K562 (cell line): ENCODE data around the gene C1orf216. TPM values are rescaled to one million over a fixed set of nuclear protein-coding genes. Genes with fewer than 3 reads are reported as not detected.

ENCODE experiments used
- ATAC-seq: fragments of 200-7000 bp; cut with Tn5 transposase; 3 replicates; pipeline ENCODE4 v1.9.1; 2020; ENCODE audit warnings: moderate library complexity
- BruUV-seq: library from RNA; stranded (reverse); fragments of 400-500 nt; replicated peaks from 2 replicates; lab custom pipeline; 2021; lab: Mats Ljungman, UMichigan
- CTCF ChIA-PET: fragments of 300-600 bp; formaldehyde crosslinking; extraction: SDS; loops from one replicate; lab custom pipeline; 2021; ENCODE audit warnings: low intra/inter-chr PET ratio; lab: Yijun Ruan, JAX
- POLR2A ChIA-PET: fragments of 300-600, 350-650 bp; sonication (Branson Sonifier 250); formaldehyde crosslinking; extraction: SDS; loops from one replicate; lab custom pipeline; 2021; ENCODE audit warnings: antibody characterized with exemption, inconsistent platforms; lab: Yijun Ruan, JAX
- DNase-seq, 4 experiments: peaks; one replicate each; pipeline versions ENCODE4 v3.0.0 to v3.0.0-alpha.2; 2011 to 2018; ENCODE audit warnings: low spot score in 3 of 4, mixed read lengths in 3 of 4; ENCODE audit errors: extremely low read depth in 1 of 4
- FAIRE-seq: peaks from 2 replicates; lab custom pipeline; 2011; peaks lifted over from hg19 to GRCh38; lab: Jason Lieb, UNC
- H2AFZ ChIP-seq: 2 replicates; pipeline ENCODE4 v1.6.0; 2011; ENCODE audit warnings: low read depth, low read length, control low read depth, inconsistent platforms
- H3K27ac ChIP-seq: fragments of 200-600 bp; 3 replicates; pipeline ENCODE4 v1.8.0; 2011; ENCODE audit warnings: low read depth, mild to moderate bottlenecking, control low read depth, inconsistent platforms, low read length, moderate library complexity, mixed read lengths; ENCODE audit errors: extremely low read depth
- H3K27me3 ChIP-seq, 2 experiments: fragments of 300-600 bp in 1 of 2; 2 replicates in 1 of 2; 3 replicates in 1 of 2; pipeline versions ENCODE4 v1.6.0 to v1.8.0; 2011; ENCODE audit warnings: inconsistent platforms in 2 of 2, low read length in 2 of 2, mild to moderate bottlenecking in 1 of 2, mixed read lengths in 1 of 2, moderate library complexity in 1 of 2; ENCODE audit not compliant: control insufficient read depth in 2 of 2, insufficient read depth in 2 of 2
- H3K36me3 ChIP-seq: fragments of 300-600 bp; 3 replicates; pipeline ENCODE4 v1.8.0; 2011; ENCODE audit warnings: mild to moderate bottlenecking, low read length, inconsistent platforms; ENCODE audit not compliant: control insufficient read depth, insufficient read depth
- H3K4me1 ChIP-seq, 2 experiments: fragments of 200-600 bp in 1 of 2; replicated peaks in 1 of 2; 2 replicates in 1 of 2; 3 replicates in 1 of 2; pipeline versions ENCODE4 v1.5.1 to v1.8.0; 2011; ENCODE audit warnings: inconsistent platforms in 2 of 2, low read length in 2 of 2, mild to moderate bottlenecking in 1 of 2, mixed read lengths in 1 of 2, moderate library complexity in 1 of 2; ENCODE audit not compliant: control insufficient read depth in 2 of 2, insufficient read depth in 2 of 2
- H3K4me2 ChIP-seq: 2 replicates; pipeline ENCODE4 v1.6.1; 2011; ENCODE audit warnings: low read length, control low read depth, inconsistent platforms, mixed read lengths; ENCODE audit not compliant: insufficient read depth
- H3K4me3 ChIP-seq: fragments of 200-600 bp; sonication (generic), shearing (Covaris generic); 2 replicates; pipeline ENCODE4 v1.5.1; 2016; ENCODE audit warnings: control low read depth, inconsistent platforms
- H3K79me2 ChIP-seq: fragments of 200-600 bp; 3 replicates; pipeline ENCODE4 v1.8.0; 2011; ENCODE audit warnings: low read length, inconsistent platforms; ENCODE audit not compliant: control insufficient read depth, insufficient read depth
- H3K9ac ChIP-seq, 2 experiments: 2 replicates each; pipeline versions ENCODE4 v1.6.0 to v1.6.1; 2011; ENCODE audit warnings: low read depth in 2 of 2, low read length in 2 of 2, control low read depth in 1 of 2, inconsistent platforms in 1 of 2, mild to moderate bottlenecking in 1 of 2, mixed read lengths in 1 of 2; ENCODE audit not compliant: insufficient read depth in 1 of 2
- H3K9me1 ChIP-seq: one replicate; pipeline ENCODE4 v1.6.0; 2011; ENCODE audit warnings: inconsistent platforms, mild to moderate bottlenecking, low read length, moderate library complexity; ENCODE audit not compliant: control insufficient read depth, insufficient read depth
- H3K9me3 ChIP-seq: replicated peaks from 2 replicates; pipeline ENCODE4 v1.5.1; 2011; ENCODE audit warnings: low read depth, low read length, inconsistent platforms; ENCODE audit not compliant: control insufficient read depth, insufficient read depth
- H4K20me1 ChIP-seq: replicated peaks from 2 replicates; pipeline ENCODE4 v1.6.1; 2011; ENCODE audit warnings: low read length, inconsistent platforms, mixed read lengths; ENCODE audit not compliant: control insufficient read depth, insufficient read depth
- CTBP1 ChIP-seq: fragments of 450-650 bp; IDR thresholded peaks from 2 replicates; pipeline ENCODE4 v1.6.1; 2016; ENCODE audit warnings: borderline replicate concordance
- FOXP1 ChIP-seq: sonication (generic); formaldehyde crosslinking; IDR thresholded peaks from 2 replicates; pipeline ENCODE4 v1.8.0; 2022; ENCODE audit warnings: mild to moderate bottlenecking, missing genetic modification reagents
- RBFOX2 ChIP-seq: fragments of 200-400 bp; formaldehyde crosslinking; IDR thresholded peaks from 2 replicates; pipeline ENCODE4 v1.6.1; 2017; ENCODE audit warnings: low read depth, mild to moderate bottlenecking, low read length, moderate library complexity
- SETDB1 ChIP-seq: IDR thresholded peaks from one replicate; pipeline ENCODE4 v1.6.1; 2012; ENCODE audit warnings: low read length, control low read depth, inconsistent platforms
- TCF7 ChIP-seq: sonication (generic); IDR thresholded peaks from 2 replicates; pipeline ENCODE4 v1.6.1; 2016; ENCODE audit warnings: antibody characterized with exemption, borderline replicate concordance
- ZNF282 ChIP-seq: sonication (generic); formaldehyde crosslinking; IDR thresholded peaks from 2 replicates; pipeline ENCODE4 v1.8.1; 2023; ENCODE audit warnings: missing genetic modification reagents
- ZNF444 ChIP-seq: fragments of 250-450 bp; sonication (Bioruptor Pico); IDR thresholded peaks from 2 replicates; pipeline ENCODE4 v1.4.0; 2020; ENCODE audit warnings: mild to moderate bottlenecking, moderate library complexity
- ZSCAN32 ChIP-seq: fragments of 450-650 bp; formaldehyde crosslinking; IDR thresholded peaks from 2 replicates; pipeline ENCODE4 v1.4.0; 2020; ENCODE audit warnings: mild to moderate bottlenecking, moderate library complexity
- WGBS: fragments of 100-300 bp; shearing (Covaris generic); methylation state at CpG from one replicate; pipeline ENCODE4 v1.1.6; 2016; ENCODE audit warnings: low coverage, mixed read lengths; ENCODE audit not compliant: insufficient coverage; ENCODE audit errors: missing lambda C conversion rate; 5-methylcytosine and 5-hydroxymethylcytosine counted together
- in situ Hi-C: fragments of 300-500 bp; cut with MboI; formaldehyde crosslinking; loops from 4 replicates; pipeline ENCODE4 v1.15.0; 2018; ENCODE audit warnings: inconsistent platforms, mixed read lengths
- intact Hi-C: fragments of 100-400 bp; cut with micrococcal nuclease; formaldehyde crosslinking; loops from 2 replicates; pipeline ENCODE4 v1.14.2; 2022
- polyA plus RNA-seq, 8 experiments: library from polyadenylated mRNA; depleted of rRNA in 4 of 8; stranded (reverse) in 5 of 8; unstranded in 3 of 8; fragments of >200 nt; fragmentation: Nextera tagmentation in 2 of 8; fragmentation: Illumina TruSeq in 1 of 8; extraction: Ambion mirVana in 2 of 8; extraction: Trizol in 1 of 8; gene quantifications; 2 replicates each; pipeline versions ENCODE4 v1.2.1 to v1.2.3, GENCODE V29; 2011 to 2014; ENCODE audit warnings: inconsistent platforms in 1 of 8, missing spikeins in 1 of 8
- total RNA-seq, 7 experiments: library from RNA; depleted of rRNA in 6 of 7; stranded (reverse); fragments of >200 nt in 6 of 7; fragmentation: Illumina TruSeq in 2 of 7; extraction: Trizol in 2 of 7; gene quantifications; 2 replicates each; pipeline versions ENCODE4 v1.2.1 to v1.2.3, GENCODE V29; 2011 to 2021; ENCODE audit warnings: low replicate concordance in 1 of 7
- TF ChIP-seq, protein P1 (sequence below): IDR thresholded peaks from 2 replicates; pipeline ENCODE4 v1.6.1; 2016; ENCODE audit warnings: missing genetic modification characterization, missing compliant biosample characterization
- TF ChIP-seq, protein P2 (sequence below): fragments of 250-450 bp; sonication (Bioruptor Pico); IDR thresholded peaks from 2 replicates; pipeline ENCODE4 v1.5.0; 2021

C1orf216 gene
- total and polyA plus RNA-seq, 9 of the 15 experiments (the other 6 are each of a cell fraction or from before 2014, with no cell fraction given), result 3.4 to 25.1 (median 15.0) TPM

DNA sequence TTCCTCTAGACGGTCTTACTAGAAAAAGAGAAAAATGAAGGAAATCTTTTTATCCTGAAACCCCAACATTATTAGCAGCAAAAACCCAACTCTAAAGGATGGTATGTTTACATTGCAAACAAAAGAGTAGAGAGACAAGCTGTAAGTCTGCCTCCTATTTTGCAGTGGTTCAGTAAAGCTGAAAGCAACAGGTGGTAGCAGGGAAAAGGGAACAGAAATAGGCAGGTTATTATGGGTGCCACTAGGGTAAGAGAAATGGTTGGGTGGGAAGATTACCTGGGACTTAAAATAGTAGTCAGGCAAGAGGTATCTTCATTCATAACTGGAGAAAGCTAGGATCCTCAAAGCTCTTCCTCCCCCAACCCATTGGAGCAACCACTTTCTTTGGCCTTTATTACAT is 37.4 kb upstream of the C1orf216 start:
- H3K36me3 ChIP-seq, result peaks cover 88% of the 10 kb centered on the region
- H3K9ac ChIP-seq, result no peak overlapping the region
- intact Hi-C loops, result no loop called here
- in situ Hi-C loops, result no loop called here
- no peak for TF ChIP-seq TCF7
- TF ChIP-seq SETDB1, result no peak
- TF ChIP-seq ZNF444, result no peak
- no peak for TF ChIP-seq ZSCAN32 (CRISPR knock-in tag)
- TF ChIP-seq RBFOX2, result no peak
- TF ChIP-seq FOXP1 (CRISPR knock-in tag), result no peak
- no peak for TF ChIP-seq ZNF282 (CRISPR knock-in tag)
- TF ChIP-seq CTBP1, result no peak
- TF ChIP-seq, protein P1, sequence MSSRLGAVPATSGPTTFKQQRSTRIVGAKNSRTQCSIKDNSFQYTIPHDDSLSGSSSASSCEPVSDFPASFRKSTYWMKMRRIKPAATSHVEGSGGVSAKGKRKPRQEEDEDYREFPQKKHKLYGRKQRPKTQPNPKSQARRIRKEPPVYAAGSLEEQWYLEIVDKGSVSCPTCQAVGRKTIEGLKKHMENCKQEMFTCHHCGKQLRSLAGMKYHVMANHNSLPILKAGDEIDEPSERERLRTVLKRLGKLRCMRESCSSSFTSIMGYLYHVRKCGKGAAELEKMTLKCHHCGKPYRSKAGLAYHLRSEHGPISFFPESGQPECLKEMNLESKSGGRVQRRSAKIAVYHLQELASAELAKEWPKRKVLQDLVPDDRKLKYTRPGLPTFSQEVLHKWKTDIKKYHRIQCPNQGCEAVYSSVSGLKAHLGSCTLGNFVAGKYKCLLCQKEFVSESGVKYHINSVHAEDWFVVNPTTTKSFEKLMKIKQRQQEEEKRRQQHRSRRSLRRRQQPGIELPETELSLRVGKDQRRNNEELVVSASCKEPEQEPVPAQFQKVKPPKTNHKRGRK (tag), result no peak
- TF ChIP-seq, protein P2, sequence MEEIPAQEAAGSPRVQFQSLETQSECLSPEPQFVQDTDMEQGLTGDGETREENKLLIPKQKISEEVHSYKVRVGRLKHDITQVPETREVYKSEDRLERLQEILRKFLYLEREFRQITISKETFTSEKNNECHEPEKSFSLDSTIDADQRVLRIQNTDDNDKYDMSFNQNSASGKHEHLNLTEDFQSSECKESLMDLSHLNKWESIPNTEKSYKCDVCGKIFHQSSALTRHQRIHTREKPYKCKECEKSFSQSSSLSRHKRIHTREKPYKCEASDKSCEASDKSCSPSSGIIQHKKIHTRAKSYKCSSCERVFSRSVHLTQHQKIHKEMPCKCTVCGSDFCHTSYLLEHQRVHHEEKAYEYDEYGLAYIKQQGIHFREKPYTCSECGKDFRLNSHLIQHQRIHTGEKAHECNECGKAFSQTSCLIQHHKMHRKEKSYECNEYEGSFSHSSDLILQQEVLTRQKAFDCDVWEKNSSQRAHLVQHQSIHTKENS, result no peak
- POLR2A ChIA-PET, result interaction anchor here (0.8 to 4.3 kb wide), 7 partner anchors 8 to 198 kb away, joined by 3 to 30 read pairs (median 4); partner anchors contain the start of genes CLSPN, KIAA0319L and NCDN
- no peak overlapping the region for H3K4me3 ChIP-seq
- no TSS peak for BruUV-seq
- WGBS, result 95% methylated on average over 1 of the region's 1 CpG
- CTCF ChIA-PET, result no interaction called here
- no peak overlapping the region for H3K27ac ChIP-seq
- DNase-seq (no peak), ATAC-seq (no peak; the same call in 2 of the 3 replicates), FAIRE-seq (no peak)
- no peaks in the 10 kb centered on the region for H3K9me1 ChIP-seq
- H3K4me1 ChIP-seq, result no peaks in the 10 kb centered on the region
- H3K4me2 ChIP-seq, result no peak overlapping the region
- no peak overlapping the region for H2AFZ ChIP-seq
- no peaks in the 10 kb centered on the region for H3K27me3 ChIP-seq
- H4K20me1 ChIP-seq, result no peaks in the 10 kb centered on the region
- H3K79me2 ChIP-seq, result peaks cover 4% of the 10 kb centered on the region; the same call in 1 of the 3 replicates
- no peaks in the 10 kb centered on the region for H3K9me3 ChIP-seq
